Daoy (cell line): ENCODE results near the gene FAAP24. TPM values are rescaled to one million over a fixed set of nuclear protein-coding genes. Genes with fewer than 3 reads are reported as not detected.
"Not testable (repeated sequence)": the region's sequence is repeated elsewhere in the genome, so short reads cannot be mapped to it uniquely, and the experiment has no call there.

Experiments
- DNase-seq: peaks from one replicate; pipeline ENCODE4 v3.0.0-alpha.2; 2015; ENCODE audit warnings: low read depth
- total RNA-seq: library from RNA; depleted of rRNA; stranded (reverse); fragments of >200 nt; shearing (Covaris generic); gene quantifications from 2 replicates; pipeline ENCODE4 v1.2.3, GENCODE V29; 2014; rRNA removed

FAAP24 gene
- total RNA-seq, 1 experiment from 2014 or later: 6.2 TPM

DNA sequence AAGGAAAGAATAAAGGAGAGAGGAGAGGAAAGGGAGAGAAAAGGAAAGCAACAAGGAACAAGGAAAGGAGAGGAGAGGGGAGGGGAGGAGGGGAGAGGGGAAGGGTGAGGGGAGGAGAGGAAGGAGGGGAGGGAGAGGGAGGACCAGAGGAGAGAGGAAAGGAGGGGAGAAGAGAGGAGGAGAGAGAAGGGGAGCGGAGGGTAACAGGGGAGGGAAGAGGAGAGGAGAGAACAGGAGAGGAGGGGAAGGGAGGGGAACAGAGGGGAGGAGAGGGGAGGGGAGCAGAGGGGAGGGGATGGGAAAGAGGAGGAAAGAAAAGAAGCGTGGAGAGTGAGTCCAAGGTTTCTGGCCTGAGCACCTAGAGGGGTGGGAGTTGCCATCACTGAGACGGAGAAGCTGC lies 26.7 kb downstream of the FAAP24 start:
- no peak for DNase-seq

GRCh38 chr19:33000510-33000909 lies 28.5 kb downstream of the FAAP24 start:
- DNase-seq: no peak

DNA sequence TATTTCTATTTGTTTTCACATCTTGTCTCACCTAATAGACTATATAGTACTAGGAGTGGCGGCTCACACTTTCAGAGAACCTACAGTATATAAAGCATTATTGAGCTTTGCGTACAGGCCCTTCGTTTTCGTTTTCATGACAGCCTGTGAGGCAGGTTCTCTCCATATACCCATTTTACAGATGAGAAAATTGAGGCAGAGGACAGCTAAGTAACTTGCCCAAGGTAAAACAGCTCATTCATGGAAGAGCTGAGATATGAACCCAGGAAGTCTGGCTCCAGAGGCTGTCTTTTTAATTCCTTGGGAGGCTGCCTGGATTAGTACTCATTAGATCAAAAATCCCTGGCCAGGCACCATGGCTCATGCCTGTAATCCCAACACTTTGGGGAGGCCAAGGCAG lies 28.9 kb downstream of the FAAP24 start:
- no peak for DNase-seq

GRCh38 chr19:33002126-33002865 lies 30.3 kb downstream of the FAAP24 start:
- not testable (repeated sequence) for DNase-seq

- DNase-seq: not testable (repeated sequence)
Measured at GRCh38 chr19:33003424-33004024, 31.5 kb downstream of the FAAP24 start.

- DNase-seq: no peak
Measured at GRCh38 chr19:33005440-33005839, 33.4 kb downstream of the FAAP24 start.

- no peak for DNase-seq
Measured at GRCh38 chr19:33008738-33009137, 36.7 kb downstream of the FAAP24 start.

- not testable (repeated sequence) for DNase-seq
Measured at GRCh38 chr19:33010891-33011290, 38.8 kb downstream of the FAAP24 start.

GRCh38 chr19:33022472-33023116 lies 50.6 kb downstream of the FAAP24 start:
- DNase-seq: no peak

DNA sequence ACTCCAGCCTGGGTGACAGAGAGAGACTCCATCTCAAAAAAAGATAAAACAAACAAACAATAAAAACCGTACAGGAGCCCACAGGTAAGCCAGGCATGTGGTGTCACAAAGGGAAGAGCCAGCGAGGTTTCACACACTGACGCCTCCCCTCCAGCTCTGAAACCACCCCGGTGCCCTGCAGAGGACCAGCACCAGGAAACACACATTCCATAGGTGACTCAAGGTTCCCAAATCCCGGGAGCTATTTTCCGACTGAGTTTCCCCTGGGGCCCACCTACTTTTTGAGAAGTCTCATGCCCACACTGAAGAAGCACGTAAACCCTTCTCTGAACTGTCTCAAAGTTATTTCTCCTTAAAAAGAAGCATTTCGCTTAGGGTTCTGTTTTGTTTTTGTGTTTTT lies 52.4 kb downstream of the FAAP24 start:
- DNase-seq: no peak

- not testable (repeated sequence) for DNase-seq
Measured at GRCh38 chr19:33025468-33026238, 53.6 kb downstream of the FAAP24 start.

GRCh38 chr19:33026602-33027001 lies 54.6 kb downstream of the FAAP24 start:
- DNase-seq: not testable (repeated sequence)

Other genes with a start within 250 kb of the FAAP24 start
- not detected in 2 replicates for gene SLC7A9, start 102.5 kb upstream of the FAAP24 start, total RNA-seq
- 12.4 and 13.1 TPM in 2 replicates for gene CEP89, start 284 bp upstream of the FAAP24 start, total RNA-seq
- gene RHPN2, start 92.6 kb downstream of the FAAP24 start, total RNA-seq: 7.4 and 19.9 TPM in 2 replicates
- 7.1 and 12.9 TPM in 2 replicates for gene GPATCH1, start 108.9 kb downstream of the FAAP24 start, total RNA-seq
- not detected in 2 replicates for gene WDR88, start 159.9 kb downstream of the FAAP24 start, total RNA-seq
- gene LRP3, start 222.1 kb downstream of the FAAP24 start, total RNA-seq: 8.4 and 11.1 TPM in 2 replicates